Neuronal stem cell (in vitro differentiated cells): ENCODE data around the gene LRRK2.

Source experiments
- DNase-seq: peaks from one replicate; pipeline ENCODE4 v3.0.0-alpha.2; 2013; ENCODE audit warnings: low spot score
- H2AFZ ChIP-seq: one replicate; pipeline ENCODE4 v1.6.1; 2013; ENCODE audit warnings: mild to moderate bottlenecking, low read length, inconsistent platforms
- H2AK5ac ChIP-seq: 2 replicates; pipeline ENCODE4 v1.6.1; 2013; ENCODE audit warnings: low read depth, mild to moderate bottlenecking, inconsistent platforms, low read length, moderate library complexity, mixed read lengths
- H2BK120ac ChIP-seq: 2 replicates; pipeline ENCODE4 v1.6.1; 2013; ENCODE audit warnings: low read depth, mild to moderate bottlenecking, inconsistent platforms, low read length, moderate library complexity, mixed read lengths
- H2BK12ac ChIP-seq: one replicate; pipeline ENCODE4 v1.6.1; 2013; ENCODE audit warnings: low read length, inconsistent platforms
- H2BK15ac ChIP-seq: 2 replicates; pipeline ENCODE4 v1.6.1; 2013; ENCODE audit warnings: mild to moderate bottlenecking, low read length, inconsistent platforms, mixed read lengths
- H2BK5ac ChIP-seq: one replicate; pipeline ENCODE4 v1.6.1; 2013; ENCODE audit warnings: inconsistent platforms, mild to moderate bottlenecking, low read length, moderate library complexity
- H3K14ac ChIP-seq: one replicate; pipeline ENCODE4 v1.6.1; 2013; ENCODE audit warnings: low read length, inconsistent platforms
- H3K18ac ChIP-seq: 2 replicates; pipeline ENCODE4 v1.6.1; 2013; ENCODE audit warnings: low read length, inconsistent platforms
- H3K23ac ChIP-seq: 2 replicates; pipeline ENCODE4 v1.6.1; 2013; ENCODE audit warnings: low read depth, mild to moderate bottlenecking, mixed read lengths, low read length, inconsistent platforms; ENCODE audit not compliant: poor library complexity
- H3K27ac ChIP-seq: replicated peaks from 3 replicates; pipeline ENCODE4 v1.5.1; 2013; ENCODE audit warnings: low read length, inconsistent platforms
- H3K27me3 ChIP-seq, 3 experiments: 2 replicates each; pipeline ENCODE4 v1.6.1; 2013; ENCODE audit warnings: low read length in 3 of 3, mild to moderate bottlenecking in 2 of 3, inconsistent platforms in 1 of 3, low read depth in 1 of 3, mixed read lengths in 1 of 3, moderate library complexity in 1 of 3; ENCODE audit not compliant: control insufficient read depth in 3 of 3, insufficient read depth in 3 of 3
- H3K36me3 ChIP-seq, 2 donors: replicated peaks in 1 of 2; 2 replicates each; pipeline ENCODE4 v1.6.1; 2013; ENCODE audit warnings: low read length in 2 of 2; ENCODE audit not compliant: control insufficient read depth in 2 of 2, insufficient read depth in 2 of 2
- H3K4ac ChIP-seq: 2 replicates; pipeline ENCODE4 v1.6.1; 2013; ENCODE audit warnings: inconsistent platforms, mild to moderate bottlenecking, low read length, moderate library complexity
- H3K4me1 ChIP-seq, 2 donors: 1 replicate in 1 of 2; 2 replicates in 1 of 2; pipeline ENCODE4 v1.6.1; 2013; ENCODE audit warnings: low read length in 2 of 2, low read depth in 1 of 2; ENCODE audit not compliant: control insufficient read depth in 2 of 2, insufficient read depth in 1 of 2
- H3K4me2 ChIP-seq: one replicate; pipeline ENCODE4 v1.6.1; 2013; ENCODE audit warnings: mild to moderate bottlenecking, low read length, inconsistent platforms; ENCODE audit not compliant: insufficient read depth, poor library complexity, severe bottlenecking
- H3K4me3 ChIP-seq, 2 donors: 2 replicates each; pipeline ENCODE4 v1.5.1; 2013; ENCODE audit warnings: low read length in 2 of 2, mild to moderate bottlenecking in 2 of 2, inconsistent platforms in 1 of 2, moderate library complexity in 1 of 2
- H3K79me1 ChIP-seq: one replicate; pipeline ENCODE4 v1.6.1; 2013; ENCODE audit warnings: low read depth, mild to moderate bottlenecking, inconsistent platforms, low read length, moderate library complexity
- H3K9ac ChIP-seq: one replicate; pipeline ENCODE4 v1.6.1; 2013; ENCODE audit warnings: mild to moderate bottlenecking, low read depth, low read length, inconsistent platforms; ENCODE audit not compliant: poor library complexity
- H3K9me3 ChIP-seq, 2 donors: replicated peaks in 1 of 2; 2 replicates each; pipeline versions ENCODE3 to v1.6.1; 2013; ENCODE audit warnings: low read length in 2 of 2, mild to moderate bottlenecking in 2 of 2, inconsistent platforms in 1 of 2, low read depth in 1 of 2, mixed read lengths in 1 of 2, moderate library complexity in 1 of 2; ENCODE audit not compliant: control insufficient read depth in 2 of 2, insufficient read depth in 1 of 2
- H4K8ac ChIP-seq: one replicate; pipeline ENCODE4 v1.6.1; 2013; ENCODE audit warnings: low read depth, mild to moderate bottlenecking, inconsistent platforms, low read length, moderate library complexity
- H4K91ac ChIP-seq: one replicate; pipeline ENCODE4 v1.6.1; 2013; ENCODE audit warnings: low read length, low read depth, mild to moderate bottlenecking, inconsistent platforms; ENCODE audit not compliant: poor library complexity
- WGBS, 2 donors: extraction: QIAGEN DNeasy Blood & Tissue Kit; methylation state at CpG; one replicate each; pipeline ENCODE4 v1.1.7; 2013; ENCODE audit warnings: missing lambda C conversion rate in 2 of 2, mixed read lengths in 1 of 2; ENCODE audit not compliant: insufficient read length in 2 of 2, insufficient replicate concordance in 1 of 2; ENCODE audit errors: extremely low coverage in 2 of 2; 5-methylcytosine and 5-hydroxymethylcytosine counted together

Gene LRRK2

GRCh38 chr12:40287369-40287975 lies 62.7 kb downstream of the LRRK2 start:
- Histone ChIP-seq H2BK15ac (no peak overlapping the region), H3K27ac (no peak overlapping the region), H2BK12ac (no peak overlapping the region), H2AFZ (no peak overlapping the region), H3K27me3 (no peaks in the 10 kb centered on the region), H3K36me3 (no peaks in the 10 kb centered on the region), H3K4me2 (no peak overlapping the region), H3K9me3 (no peaks in the 10 kb centered on the region), H3K23ac (no peak overlapping the region), H3K4me1 (no peaks in the 10 kb centered on the region), H2BK120ac (no peak overlapping the region), H3K14ac (no peak overlapping the region), H4K8ac (no peak overlapping the region), H3K4me3 (no peak overlapping the region), H3K9ac (no peak overlapping the region), H4K91ac (no peak overlapping the region), H3K4ac (no peak overlapping the region), H3K18ac (no peak overlapping the region), H2AK5ac (no peak overlapping the region), H3K79me1 (no peaks in the 10 kb centered on the region), H2BK5ac (no peak overlapping the region)
- no peak for DNase-seq
- no CpG with 5 or more reads among the region's 7 CpGs for WGBS, 2 donors

- no peaks in the 10 kb centered on the region for H3K4me1 ChIP-seq
- H3K14ac ChIP-seq = no peak overlapping the region
- no peak overlapping the region for H2BK12ac ChIP-seq
- H3K4ac ChIP-seq = no peak overlapping the region
- no peaks in the 10 kb centered on the region for H3K27me3 ChIP-seq
- no peak overlapping the region for H4K91ac ChIP-seq
- H2BK5ac ChIP-seq = no peak overlapping the region
- H4K8ac ChIP-seq = no peak overlapping the region
- H3K4me2 ChIP-seq = no peak overlapping the region
- no peak overlapping the region for H3K9ac ChIP-seq
- no peaks in the 10 kb centered on the region for H3K9me3 ChIP-seq
- H3K4me3 ChIP-seq = no peak overlapping the region
- H2BK120ac ChIP-seq = no peak overlapping the region
- no peaks in the 10 kb centered on the region for H3K79me1 ChIP-seq
- no peak overlapping the region for H3K18ac ChIP-seq
- H2AFZ ChIP-seq = no peak overlapping the region
- no peak overlapping the region for H2BK15ac ChIP-seq
- DNase-seq = no peak
- H3K23ac ChIP-seq = no peak overlapping the region
- H3K36me3 ChIP-seq = no peaks in the 10 kb centered on the region
- no peak overlapping the region for H3K27ac ChIP-seq
- WGBS, 2 donors = no CpG with 5 or more reads among the region's 3 CpGs
- H2AK5ac ChIP-seq = no peak overlapping the region
Observed at GRCh38 chr12:40292788-40293429, 68.1 kb downstream of the LRRK2 start.

- Histone ChIP-seq H4K91ac (no peak overlapping the region), H2BK12ac (no peak overlapping the region), H3K27ac (no peak overlapping the region), H2AFZ (no peak overlapping the region), H3K4me3 (no peak overlapping the region), H3K36me3 (no peaks in the 10 kb centered on the region), H3K79me1 (no peaks in the 10 kb centered on the region), H3K18ac (no peak overlapping the region), H3K4ac (no peak overlapping the region), H2AK5ac (no peak overlapping the region), H3K23ac (no peak overlapping the region), H4K8ac (no peak overlapping the region), H2BK15ac (no peak overlapping the region), H3K9me3 (no peaks in the 10 kb centered on the region), H3K27me3 (no peaks in the 10 kb centered on the region), H2BK5ac (no peak overlapping the region), H3K14ac (no peak overlapping the region), H2BK120ac (no peak overlapping the region), H3K4me1 (no peaks in the 10 kb centered on the region), H3K4me2 (no peak overlapping the region), H3K9ac (no peak overlapping the region)
- DNase-seq = no peak
- WGBS, 2 donors = no CpG with 5 or more reads among the region's 8 CpGs
Observed at GRCh38 chr12:40298341-40298740, 73.5 kb downstream of the LRRK2 start.

GRCh38 chr12:40300490-40300889 lies 75.7 kb downstream of the LRRK2 start:
- no peak overlapping the region for H2BK5ac ChIP-seq
- H3K9ac ChIP-seq = no peak overlapping the region
- no peak overlapping the region for H3K4me3 ChIP-seq
- no peak overlapping the region for H2BK120ac ChIP-seq
- H3K14ac ChIP-seq = no peak overlapping the region
- H2AFZ ChIP-seq = no peak overlapping the region
- no peaks in the 10 kb centered on the region for H3K36me3 ChIP-seq
- H3K27ac ChIP-seq = no peak overlapping the region
- H3K18ac ChIP-seq = no peak overlapping the region
- no peak overlapping the region for H4K91ac ChIP-seq
- DNase-seq = no peak
- no peak overlapping the region for H3K23ac ChIP-seq
- H3K4me1 ChIP-seq = no peaks in the 10 kb centered on the region
- H3K4me2 ChIP-seq = no peak overlapping the region
- no peaks in the 10 kb centered on the region for H3K27me3 ChIP-seq
- no peak overlapping the region for H2BK15ac ChIP-seq
- no peak overlapping the region for H2AK5ac ChIP-seq
- H4K8ac ChIP-seq = no peak overlapping the region
- H2BK12ac ChIP-seq = no peak overlapping the region
- no peaks in the 10 kb centered on the region for H3K79me1 ChIP-seq
- H3K4ac ChIP-seq = no peak overlapping the region
- no peaks in the 10 kb centered on the region for H3K9me3 ChIP-seq
- WGBS, 2 donors = no CpG with 5 or more reads among the region's 3 CpGs
